Vagina (tissue), 2 donors: Measurements from ENCODE around the gene DGLUCY. TPM values are rescaled to one million over a fixed set of nuclear protein-coding genes. Genes with fewer than 3 reads are reported as not detected.

ENCODE experiments used
- DNase-seq, 2 donors: peaks; one replicate each; pipeline ENCODE4 v3.0.0-alpha.2; 2017; ENCODE audit errors: extremely low spot score in 2 of 2
- H3K27ac ChIP-seq: fragments of 200-600 bp; sonication (generic); one replicate; pipeline ENCODE4 v1.5.1; 2019
- H3K27me3 ChIP-seq: fragments of 200-600 bp; sonication (generic); one replicate; pipeline ENCODE4 v1.5.1; 2019
- H3K36me3 ChIP-seq, 2 donors: fragments of 200-600 bp; sonication (generic); one replicate each; pipeline ENCODE4 v1.5.1; 2017 to 2019
- H3K4me1 ChIP-seq: fragments of 200-600 bp; sonication (generic); one replicate; pipeline ENCODE4 v1.5.1; 2019
- H3K4me3 ChIP-seq, 2 donors: fragments of 200-600 bp; sonication (generic); 1 replicate in 1 of 2; 2 replicates in 1 of 2; pipeline ENCODE4 v1.5.1; 2016 to 2019
- H3K9me3 ChIP-seq: fragments of 200-600 bp; sonication (generic); one replicate; pipeline ENCODE4 v1.5.1; 2019
- CTCF ChIP-seq, 3 experiments: fragments of 450-650 bp in 2 of 3; fragments of 200-600 bp in 1 of 3; sonication (generic) in 1 of 3; IDR thresholded peaks; one replicate each; pipeline ENCODE4 v1.5.1; 2017 to 2019; ENCODE audit warnings: antibody characterized with exemption in 3 of 3, mild to moderate bottlenecking in 2 of 3, moderate library complexity in 2 of 3
- POLR2A ChIP-seq, 2 donors: fragments of 450-650 bp; IDR thresholded peaks; one replicate each; pipeline ENCODE4 v1.6.1; 2017; ENCODE audit warnings: antibody characterized with exemption in 2 of 2, mild to moderate bottlenecking in 2 of 2, moderate library complexity in 2 of 2
- POLR2AphosphoS5 ChIP-seq, 2 donors: sonication (generic); formaldehyde crosslinking; IDR thresholded peaks; one replicate each; pipeline ENCODE4 v1.9.0; 2017; ENCODE audit warnings: antibody characterized with exemption in 2 of 2, mild to moderate bottlenecking in 2 of 2, low read depth in 1 of 2; ENCODE audit not compliant: insufficient read depth in 1 of 2
- intact Hi-C: fragments of 100-400 bp; cut with DNase I; formaldehyde crosslinking; loops from one replicate; pipeline ENCODE4 v1.15.1; 2023
- total RNA-seq: library from RNA; depleted of rRNA; stranded (reverse); fragments of >200 nt; gene quantifications from one replicate; pipeline ENCODE4 v1.2.3, GENCODE V29; 2016

The DGLUCY gene
- total RNA-seq, 1 donor from 2014 or later = 57.0 TPM

GRCh38 chr14:91227183-91227628 lies 113.3 kb downstream of the DGLUCY start:
- peaks cover 0 to 10% of the 10 kb centered on the region in 2 donors for H3K36me3 ChIP-seq
- DNase-seq = no peak
- H3K27ac ChIP-seq = no peak overlapping the region
- intact Hi-C loops = no loop called here
- no peak for TF ChIP-seq POLR2AphosphoS5 (IDR thresholded peaks at IDR 0.05; ENCODE audit: insufficient read depth in 1 of 2, low read depth in 1 of 2)
- no peak for TF ChIP-seq POLR2A (IDR thresholded peaks at IDR 0.05)
- no peak for TF ChIP-seq CTCF (IDR thresholded peaks at IDR 0.05)
- H3K27me3 ChIP-seq = no peaks in the 10 kb centered on the region
- no peak overlapping the region for H3K4me3 ChIP-seq
- H3K9me3 ChIP-seq = no peaks in the 10 kb centered on the region
- no peaks in the 10 kb centered on the region for H3K4me1 ChIP-seq

- no peak overlapping the region for H3K27ac ChIP-seq
- no peaks in the 10 kb centered on the region for H3K9me3 ChIP-seq
- TF ChIP-seq POLR2A (IDR thresholded peaks at IDR 0.05) (no peak), POLR2AphosphoS5 (IDR thresholded peaks at IDR 0.05; ENCODE audit: insufficient read depth in 1 of 2, low read depth in 1 of 2) (no peak), CTCF (IDR thresholded peaks at IDR 0.05) (no peak)
- H3K4me1 ChIP-seq = no peaks in the 10 kb centered on the region
- no peaks in the 10 kb centered on the region for H3K27me3 ChIP-seq
- intact Hi-C loops = no loop called here
- DNase-seq = no peak
- no peak overlapping the region for H3K4me3 ChIP-seq
- peaks cover 0 to 10% of the 10 kb centered on the region in 2 donors for H3K36me3 ChIP-seq
These were observed 114.5 kb downstream of the DGLUCY start for GRCh38 chr14:91228112-91229004.

- TF ChIP-seq POLR2AphosphoS5 (IDR thresholded peaks at IDR 0.05; ENCODE audit: insufficient read depth in 1 of 2, low read depth in 1 of 2) (no peak), POLR2A (IDR thresholded peaks at IDR 0.05) (no peak), CTCF (IDR thresholded peaks at IDR 0.05) (no peak)
- Histone ChIP-seq H3K36me3 (peaks cover 0 to 10% of the 10 kb centered on the region in 2 donors), H3K4me1 (no peaks in the 10 kb centered on the region), H3K9me3 (no peaks in the 10 kb centered on the region), H3K27me3 (no peaks in the 10 kb centered on the region), H3K4me3 (no peak overlapping the region), H3K27ac (no peak overlapping the region)
- intact Hi-C loops = no loop called here
- DNase-seq = no peak
These were observed 115.1 kb downstream of the DGLUCY start for GRCh38 chr14:91229005-91229382.

GRCh38 chr14:91229743-91230200 lies 115.9 kb downstream of the DGLUCY start:
- intact Hi-C loops = no loop called here
- Histone ChIP-seq H3K4me1 (no peaks in the 10 kb centered on the region), H3K4me3 (no peak overlapping the region), H3K27me3 (no peaks in the 10 kb centered on the region), H3K9me3 (no peaks in the 10 kb centered on the region), H3K27ac (no peak overlapping the region), H3K36me3 (peaks cover 0 to 7% of the 10 kb centered on the region in 2 donors)
- no peak for DNase-seq
- TF ChIP-seq POLR2A (IDR thresholded peaks at IDR 0.05) = no peak
- no peak for TF ChIP-seq CTCF (IDR thresholded peaks at IDR 0.05)
- peak in 1 of 2 donors; percentile 41 for TF ChIP-seq POLR2AphosphoS5 (IDR thresholded peaks at IDR 0.05; ENCODE audit: insufficient read depth in 1 of 2, low read depth in 1 of 2)
